Fibroblast of lung (primary cell): ENCODE measurements around the gene BMPR1B. TPM values are rescaled to one million over a fixed set of nuclear protein-coding genes. Genes with fewer than 3 reads are reported as not detected.

Source experiments
- DNase-seq, 2 donors: peaks; one replicate each; pipeline versions ENCODE4 v3.0.0 to v3.0.0-alpha.2; 2010; ENCODE audit warnings: low read depth in 2 of 2
- H2AFZ ChIP-seq: 2 replicates; pipeline ENCODE4 v1.5.1; 2012; ENCODE audit warnings: low read length, control low read depth, inconsistent platforms
- H3K27ac ChIP-seq: 2 replicates; pipeline ENCODE4 v1.5.1; 2011; ENCODE audit warnings: low read length, control low read depth; ENCODE audit not compliant: insufficient read depth
- H3K27me3 ChIP-seq: 2 replicates; pipeline ENCODE4 v1.5.1; 2011; ENCODE audit warnings: mild to moderate bottlenecking, low read length; ENCODE audit not compliant: control insufficient read depth, insufficient read depth
- H3K36me3 ChIP-seq: 2 replicates; pipeline ENCODE4 v1.5.1; 2011; ENCODE audit warnings: low read length; ENCODE audit not compliant: control insufficient read depth, insufficient read depth
- H3K4me1 ChIP-seq: 2 replicates; pipeline ENCODE4 v1.5.1; 2011; ENCODE audit warnings: low read length; ENCODE audit not compliant: control insufficient read depth, insufficient read depth; ENCODE audit errors: extremely low read depth
- H3K4me2 ChIP-seq: 2 replicates; pipeline ENCODE4 v1.5.1; 2011; ENCODE audit warnings: low read length, control low read depth; ENCODE audit not compliant: insufficient read depth; ENCODE audit errors: extremely low read depth
- H3K4me3 ChIP-seq, 4 experiments: fragments of 200-600 bp in 1 of 4; sonication (generic) in 1 of 4; replicated peaks in 1 of 4; 2 replicates each; pipeline ENCODE4 v1.5.1; 2011 to 2016; ENCODE audit warnings: low read length in 4 of 4, low read depth in 3 of 4, mild to moderate bottlenecking in 3 of 4, control low read depth in 2 of 4, inconsistent platforms in 1 of 4, mixed read lengths in 1 of 4; ENCODE audit not compliant: insufficient read depth in 1 of 4; ENCODE audit errors: control extremely low read depth in 1 of 4
- H3K79me2 ChIP-seq: 2 replicates; pipeline ENCODE4 v1.5.1; 2012; ENCODE audit warnings: mild to moderate bottlenecking, low read length, inconsistent platforms; ENCODE audit not compliant: control insufficient read depth, insufficient read depth
- H3K9ac ChIP-seq: 2 replicates; pipeline ENCODE4 v1.5.1; 2011; ENCODE audit warnings: mild to moderate bottlenecking, low read length, control low read depth; ENCODE audit not compliant: insufficient read depth
- H3K9me3 ChIP-seq: 2 replicates; pipeline ENCODE4 v1.5.1; 2012; ENCODE audit warnings: low read depth, low read length; ENCODE audit not compliant: control insufficient read depth, insufficient read depth
- H4K20me1 ChIP-seq: 2 replicates; pipeline ENCODE4 v1.5.1; 2011; ENCODE audit warnings: low read length; ENCODE audit not compliant: control insufficient read depth, insufficient read depth; ENCODE audit errors: extremely low read depth
- EZH2 ChIP-seq: IDR thresholded peaks from 2 replicates; pipeline ENCODE4 v1.5.1; 2012; ENCODE audit warnings: low read length, control low read depth, mild to moderate bottlenecking; ENCODE audit errors: missing control alignments
- polyA plus RNA-seq, 2 donors: library from polyadenylated mRNA; depleted of rRNA in 1 of 2; stranded (reverse) in 1 of 2; unstranded in 1 of 2; fragments of >200 nt; gene quantifications; 2 replicates each; pipeline ENCODE4 v1.2.1, GENCODE V29; 2011 to 2012; ENCODE audit warnings: missing spikeins in 1 of 2
- total RNA-seq: library from RNA; depleted of rRNA; stranded (reverse); fragments of >200 nt; gene quantifications from 2 replicates; pipeline ENCODE4 v1.2.1, GENCODE V29; 2014
- TF ChIP-seq, protein P1 (sequence below), 2 donors: IDR thresholded peaks in 1 of 2; conservative IDR thresholded peaks in 1 of 2; 1 replicate in 1 of 2; 2 replicates in 1 of 2; pipeline ENCODE4 v1.5.1; 2011 to 2012; ENCODE audit warnings: low read length in 2 of 2, control low read depth in 1 of 2, inconsistent platforms in 1 of 2, low read depth in 1 of 2, mild to moderate bottlenecking in 1 of 2

The BMPR1B gene
- total and polyA plus RNA-seq, 2 donors (not counting 1 experiment from before 2014, with no cell fraction given) = 0.17 to 0.45 TPM

GRCh38 chr4:94782707-94783106, 25.0 kb downstream of the BMPR1B start:
- no peaks in the 10 kb centered on the region for H3K4me1 ChIP-seq
- no peaks in the 10 kb centered on the region for H3K36me3 ChIP-seq
- no peak overlapping the region for H3K4me3 ChIP-seq
- no peak overlapping the region for H3K27ac ChIP-seq
- H3K9me3 ChIP-seq = no peaks in the 10 kb centered on the region
- no peak overlapping the region for H2AFZ ChIP-seq
- H3K9ac ChIP-seq = no peak overlapping the region
- DNase-seq = no peak
- TF ChIP-seq EZH2 = no peak
- TF ChIP-seq, protein P1, sequence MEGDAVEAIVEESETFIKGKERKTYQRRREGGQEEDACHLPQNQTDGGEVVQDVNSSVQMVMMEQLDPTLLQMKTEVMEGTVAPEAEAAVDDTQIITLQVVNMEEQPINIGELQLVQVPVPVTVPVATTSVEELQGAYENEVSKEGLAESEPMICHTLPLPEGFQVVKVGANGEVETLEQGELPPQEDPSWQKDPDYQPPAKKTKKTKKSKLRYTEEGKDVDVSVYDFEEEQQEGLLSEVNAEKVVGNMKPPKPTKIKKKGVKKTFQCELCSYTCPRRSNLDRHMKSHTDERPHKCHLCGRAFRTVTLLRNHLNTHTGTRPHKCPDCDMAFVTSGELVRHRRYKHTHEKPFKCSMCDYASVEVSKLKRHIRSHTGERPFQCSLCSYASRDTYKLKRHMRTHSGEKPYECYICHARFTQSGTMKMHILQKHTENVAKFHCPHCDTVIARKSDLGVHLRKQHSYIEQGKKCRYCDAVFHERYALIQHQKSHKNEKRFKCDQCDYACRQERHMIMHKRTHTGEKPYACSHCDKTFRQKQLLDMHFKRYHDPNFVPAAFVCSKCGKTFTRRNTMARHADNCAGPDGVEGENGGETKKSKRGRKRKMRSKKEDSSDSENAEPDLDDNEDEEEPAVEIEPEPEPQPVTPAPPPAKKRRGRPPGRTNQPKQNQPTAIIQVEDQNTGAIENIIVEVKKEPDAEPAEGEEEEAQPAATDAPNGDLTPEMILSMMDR (conservative IDR thresholded peaks at IDR 0.05 in 1 of 2, IDR thresholded peaks at IDR 0.05 in 1 of 2; ENCODE audit: low read depth in 1 of 2, low read length in 2 of 2) = no peak
- H3K27me3 ChIP-seq = no peaks in the 10 kb centered on the region
- no peaks in the 10 kb centered on the region for H4K20me1 ChIP-seq
- H3K79me2 ChIP-seq = no peaks in the 10 kb centered on the region
- H3K4me2 ChIP-seq = no peak overlapping the region

GRCh38 chr4:94791701-94792100, 33.9 kb downstream of the BMPR1B start:
- no peaks in the 10 kb centered on the region for H4K20me1 ChIP-seq
- H3K27ac ChIP-seq = no peak overlapping the region
- H3K4me2 ChIP-seq = no peak overlapping the region
- no peaks in the 10 kb centered on the region for H3K9me3 ChIP-seq
- no peaks in the 10 kb centered on the region for H3K36me3 ChIP-seq
- no peak for TF ChIP-seq EZH2
- TF ChIP-seq, protein P1 (conservative IDR thresholded peaks at IDR 0.05 in 1 of 2, IDR thresholded peaks at IDR 0.05 in 1 of 2; ENCODE audit: low read depth in 1 of 2, low read length in 2 of 2) = no peak
- DNase-seq = no peak
- H3K4me3 ChIP-seq = no peak overlapping the region
- no peaks in the 10 kb centered on the region for H3K4me1 ChIP-seq
- no peak overlapping the region for H2AFZ ChIP-seq
- H3K79me2 ChIP-seq = no peaks in the 10 kb centered on the region
- no peak overlapping the region for H3K9ac ChIP-seq
- H3K27me3 ChIP-seq = no peaks in the 10 kb centered on the region

GRCh38 chr4:94798808-94799207, 41.1 kb downstream of the BMPR1B start:
- Histone ChIP-seq H3K4me2 (no peak overlapping the region), H3K4me3 (no peak overlapping the region)
- TF ChIP-seq, protein P1 (conservative IDR thresholded peaks at IDR 0.05 in 1 of 2, IDR thresholded peaks at IDR 0.05 in 1 of 2; ENCODE audit: low read depth in 1 of 2, low read length in 2 of 2) = no peak
- no peak for TF ChIP-seq EZH2

More at GRCh38 chr4:94798808-94799207, 41.1 kb downstream of the BMPR1B start:
- Histone ChIP-seq H3K4me1 (no peaks in the 10 kb centered on the region), H2AFZ (no peak overlapping the region), H3K79me2 (no peaks in the 10 kb centered on the region), H4K20me1 (no peaks in the 10 kb centered on the region), H3K9ac (no peak overlapping the region), H3K36me3 (no peaks in the 10 kb centered on the region), H3K9me3 (no peaks in the 10 kb centered on the region), H3K27ac (no peak overlapping the region), H3K27me3 (no peaks in the 10 kb centered on the region)
- peak in 1 of 2 donors; percentile 76 for DNase-seq
